Endothelial cell (in vitro differentiated cells): ENCODE results near the gene TMC1. TPM values are rescaled to one million over a fixed set of nuclear protein-coding genes. Genes with fewer than 3 reads are reported as not detected.
"Not testable (repeated sequence)": the region's sequence is repeated elsewhere in the genome, so short reads cannot be mapped to it uniquely, and the experiment has no call there.

Experiments used
- DNase-seq: peaks from one replicate; pipeline ENCODE4 v3.0.0; 2021; ENCODE audit warnings: low spot score
- H3K27ac Mint-ChIP-seq: one replicate; pipeline ENCODE4 v1.8.0; 2021; ENCODE audit warnings: mixed read lengths, inconsistent platforms; ENCODE audit not compliant: unreplicated experiment
- H3K27me3 Mint-ChIP-seq: one replicate; pipeline ENCODE4 v1.8.0; 2021; ENCODE audit warnings: mild to moderate bottlenecking, moderate library complexity, mixed read lengths, inconsistent platforms; ENCODE audit not compliant: unreplicated experiment
- H3K36me3 Mint-ChIP-seq: one replicate; pipeline ENCODE4 v1.8.0; 2021; ENCODE audit warnings: mild to moderate bottlenecking, low read depth, mixed read lengths, inconsistent platforms; ENCODE audit not compliant: unreplicated experiment
- H3K4me1 Mint-ChIP-seq: one replicate; pipeline ENCODE4 v1.8.0; 2021; ENCODE audit warnings: mild to moderate bottlenecking, mixed read lengths, inconsistent platforms; ENCODE audit not compliant: unreplicated experiment
- H3K4me3 Mint-ChIP-seq: one replicate; pipeline ENCODE4 v1.8.0; 2021; ENCODE audit warnings: mild to moderate bottlenecking, mixed read lengths, inconsistent platforms; ENCODE audit not compliant: unreplicated experiment
- H3K9me3 Mint-ChIP-seq: one replicate; pipeline ENCODE4 v1.8.0; 2021; ENCODE audit warnings: mixed read lengths, inconsistent platforms; ENCODE audit not compliant: unreplicated experiment
- CTCF ChIP-seq: fragments of 200-600 bp; sonication (generic); IDR thresholded peaks from one replicate; pipeline ENCODE4 v1.5.0; 2021; ENCODE audit warnings: antibody characterized with exemption; ENCODE audit not compliant: unreplicated experiment
- total RNA-seq: library from RNA; stranded (reverse); fragmentation: NEBNext Ultra II Directional; extraction: Animal tissue kit (Norgen Biotek cat#: 25700); gene quantifications from one replicate; pipeline ENCODE4 v1.2.1, GENCODE V29; 2021; ENCODE audit not compliant: unreplicated experiment

Gene TMC1
- total RNA-seq, 1 donor from 2014 or later, result not detected

GRCh38 chr9:72477930-72478518, 43.4 kb upstream of the TMC1 start:
- H3K4me1 Mint-ChIP-seq, result peaks cover 15% of the 10 kb centered on the region
- DNase-seq, result peak; percentile 5
- TF ChIP-seq CTCF, result no peak
- peak overlapping the region; percentile 87 for H3K27ac Mint-ChIP-seq
- no peak overlapping the region for H3K4me3 Mint-ChIP-seq
- H3K36me3 Mint-ChIP-seq, result no peaks in the 10 kb centered on the region
- no peaks in the 10 kb centered on the region for H3K27me3 Mint-ChIP-seq
- H3K9me3 Mint-ChIP-seq, result no peaks in the 10 kb centered on the region

DNA sequence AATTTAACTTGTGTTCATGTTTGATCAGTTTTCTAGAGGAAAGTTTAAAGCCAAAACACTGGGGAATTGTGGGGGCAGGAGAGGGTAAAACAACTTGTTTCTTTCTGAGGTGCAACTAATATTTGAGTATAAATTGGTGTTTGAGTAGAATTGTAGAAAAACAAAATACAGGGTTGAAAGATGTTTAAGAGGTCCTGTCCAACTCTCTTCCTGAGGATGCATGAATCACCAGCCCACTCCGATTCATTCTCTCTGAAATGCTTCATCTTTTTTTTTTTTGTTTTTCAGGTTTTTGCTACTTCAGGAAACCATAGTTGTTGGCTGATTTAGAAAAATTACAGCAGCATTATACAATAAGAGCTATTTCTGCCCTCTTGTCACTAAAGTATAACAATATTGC, 42.4 kb upstream of the TMC1 start:
- H3K4me1 Mint-ChIP-seq, result peaks cover 17% of the 10 kb centered on the region
- H3K27me3 Mint-ChIP-seq, result peaks cover under 1% of the 10 kb centered on the region
- H3K9me3 Mint-ChIP-seq, result no peaks in the 10 kb centered on the region
- no peak overlapping the region for H3K4me3 Mint-ChIP-seq
- H3K36me3 Mint-ChIP-seq, result no peaks in the 10 kb centered on the region
- H3K27ac Mint-ChIP-seq, result no peak overlapping the region
- TF ChIP-seq CTCF, result no peak
- no peak for DNase-seq

DNA sequence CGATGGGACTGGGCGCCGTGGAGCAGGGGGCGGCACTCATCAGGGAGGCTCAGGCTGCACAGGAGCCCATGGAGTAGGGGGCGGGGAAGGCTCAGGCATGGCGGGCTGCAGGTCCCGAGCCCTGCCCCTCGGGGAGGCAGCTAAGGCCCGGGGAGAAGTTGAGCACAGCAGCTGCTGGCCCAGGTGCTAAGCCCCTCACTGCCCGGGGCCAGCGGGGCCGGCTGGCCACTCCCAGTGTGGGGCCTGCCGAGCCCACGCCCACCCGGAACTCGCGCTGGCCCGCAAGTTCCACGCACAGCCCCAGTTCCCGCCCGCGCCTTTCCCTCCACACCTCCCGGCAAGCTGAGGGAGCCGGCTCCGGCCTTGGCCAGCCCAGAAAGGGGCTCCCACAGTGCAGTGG, 41.1 kb upstream of the TMC1 start:
- H3K9me3 Mint-ChIP-seq, H3K27ac Mint-ChIP-seq, DNase-seq, H3K36me3 Mint-ChIP-seq, H3K27me3 Mint-ChIP-seq, H3K4me3 Mint-ChIP-seq: not testable (repeated sequence)
- H3K4me1 Mint-ChIP-seq, result peaks cover 22% of the 10 kb centered on the region

DNA sequence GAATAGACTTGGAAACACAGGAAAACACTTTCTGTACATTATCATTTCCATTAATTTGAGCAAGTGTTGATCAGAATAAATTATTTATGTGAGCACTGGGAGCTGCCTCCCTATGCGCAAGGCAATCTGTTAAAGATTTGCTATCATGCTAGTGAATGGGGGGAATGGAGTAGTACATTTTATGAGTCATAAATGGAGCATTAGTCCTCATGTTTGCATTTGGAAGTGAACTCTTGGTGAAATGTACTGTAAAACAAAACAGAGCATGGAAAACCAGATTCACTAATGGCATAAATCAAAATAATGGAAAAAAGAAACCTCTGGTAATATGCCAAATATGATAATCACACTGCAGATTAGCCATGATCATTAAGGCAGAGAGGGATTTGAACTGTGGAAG, 40.5 kb upstream of the TMC1 start:
- no peak overlapping the region for H3K27ac Mint-ChIP-seq
- no peak for DNase-seq
- no peaks in the 10 kb centered on the region for H3K36me3 Mint-ChIP-seq
- peaks cover 3% of the 10 kb centered on the region for H3K27me3 Mint-ChIP-seq
- H3K4me3 Mint-ChIP-seq, result no peak overlapping the region
- TF ChIP-seq CTCF, result no peak
- no peaks in the 10 kb centered on the region for H3K9me3 Mint-ChIP-seq
- H3K4me1 Mint-ChIP-seq, result peaks cover 22% of the 10 kb centered on the region

DNA sequence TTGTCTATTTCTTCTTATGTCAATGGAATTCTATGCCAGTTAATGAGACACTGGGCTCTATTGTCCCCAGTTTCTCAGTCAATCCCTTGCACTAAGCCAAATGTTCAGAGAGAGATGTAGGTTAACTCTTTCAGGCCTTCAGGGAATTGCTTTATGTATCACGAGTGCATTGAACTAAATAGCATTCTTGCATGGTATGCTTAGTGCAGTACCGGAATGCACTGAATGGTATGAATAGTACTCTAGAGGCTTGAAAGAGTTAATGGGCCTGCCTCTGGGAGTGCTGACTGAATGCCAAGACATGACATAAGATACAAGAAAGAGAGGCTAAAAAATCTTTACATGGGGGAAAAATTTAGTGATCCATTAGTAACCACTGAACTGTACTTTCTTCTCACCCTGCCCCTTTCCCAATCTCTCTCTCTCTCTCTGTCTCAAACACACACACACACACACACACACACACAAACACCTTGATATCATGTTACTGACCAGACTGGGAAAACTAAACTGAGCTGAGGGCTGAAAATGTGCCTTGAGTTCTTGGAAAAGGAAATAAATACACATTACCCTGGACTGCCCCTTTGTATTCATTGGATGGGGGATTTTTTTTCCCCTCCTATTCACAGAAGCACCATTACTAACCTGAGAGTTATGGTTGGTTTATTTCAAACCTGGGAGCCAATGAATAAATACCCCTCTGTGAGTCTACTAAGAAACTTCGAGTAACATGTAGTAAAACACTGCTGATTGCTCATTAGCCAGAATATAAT, 35.4 kb upstream of the TMC1 start:
- DNase-seq, result no peak
- Mint-ChIP-seq H3K27ac (no peak overlapping the region), H3K9me3 (no peaks in the 10 kb centered on the region), H3K27me3 (peaks cover 3% of the 10 kb centered on the region), H3K36me3 (no peaks in the 10 kb centered on the region), H3K4me1 (peaks cover 7% of the 10 kb centered on the region), H3K4me3 (no peak overlapping the region)
- no peak for TF ChIP-seq CTCF
